GF-D8 (cell line): ENCODE measurements around the gene NOVA2.

Experiments
- DNase-seq: peaks from one replicate; lab custom pipeline; 2025; lab: John Stamatoyannopoulos, UW

Gene NOVA2

DNA sequence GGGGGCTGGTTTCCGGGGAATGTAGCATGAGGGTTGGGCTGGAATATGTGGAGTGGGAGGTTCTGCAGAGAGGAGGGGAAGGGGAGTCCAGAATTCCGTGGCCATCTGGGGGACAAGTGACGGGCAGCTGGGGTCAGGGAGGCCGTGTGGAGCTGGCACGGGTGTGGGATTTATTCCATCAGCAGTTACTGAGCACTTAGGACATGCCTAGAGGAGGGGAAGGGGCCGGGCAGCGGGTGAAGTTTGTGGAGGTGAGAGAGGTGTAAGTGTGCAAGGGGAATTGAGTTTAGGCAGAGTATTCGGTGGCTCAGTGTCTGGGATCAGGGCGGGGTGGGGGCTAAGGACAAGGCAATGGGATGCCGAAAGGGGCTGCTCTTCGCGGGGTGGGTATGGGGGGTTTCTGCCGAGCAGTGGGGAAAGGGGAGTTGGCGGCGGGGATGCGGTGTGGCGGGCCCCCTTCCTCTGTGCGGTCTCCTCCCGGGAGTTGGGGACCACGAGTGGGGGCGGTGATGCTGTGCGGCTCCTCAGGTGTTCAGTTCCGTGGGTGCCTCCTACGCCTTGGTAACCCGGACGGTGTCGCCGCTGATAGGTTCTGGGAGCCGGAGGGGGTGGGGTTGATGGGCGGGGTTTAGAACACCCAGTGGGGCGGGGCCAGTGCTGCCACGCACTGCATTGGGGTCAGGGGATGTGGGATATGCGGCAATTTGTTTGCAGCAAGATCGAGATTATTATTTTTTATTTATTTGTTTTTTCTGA, 27.0 kb upstream of the NOVA2 start:
- DNase-seq, result no peak

GRCh38 chr19:45999653-46000121, 26.0 kb upstream of the NOVA2 start:
- DNase-seq, result no peak

DNA sequence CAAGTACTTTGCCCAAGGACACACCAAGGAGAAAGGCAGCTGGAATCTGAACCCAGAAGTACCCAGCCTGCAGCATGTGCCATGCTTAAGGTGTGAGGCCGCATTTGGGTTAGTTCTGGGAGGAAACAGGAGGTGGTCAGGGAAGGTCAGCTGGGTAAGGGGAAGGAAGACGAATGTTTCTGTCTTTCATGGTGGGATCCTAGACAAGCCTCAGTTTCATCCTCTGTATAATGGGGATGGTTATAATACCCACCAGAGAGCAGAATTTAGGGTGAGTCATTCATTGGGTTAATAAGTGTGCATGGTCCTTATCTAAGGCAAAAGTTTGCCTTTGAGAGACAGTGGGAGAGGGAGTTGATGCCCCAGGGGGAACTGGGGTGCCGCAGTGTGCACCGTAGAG, 25.2 kb upstream of the NOVA2 start:
- DNase-seq, result no peak

- DNase-seq, result no peak
Observed at GRCh38 chr19:45996933-45997332, 23.3 kb upstream of the NOVA2 start.

DNA sequence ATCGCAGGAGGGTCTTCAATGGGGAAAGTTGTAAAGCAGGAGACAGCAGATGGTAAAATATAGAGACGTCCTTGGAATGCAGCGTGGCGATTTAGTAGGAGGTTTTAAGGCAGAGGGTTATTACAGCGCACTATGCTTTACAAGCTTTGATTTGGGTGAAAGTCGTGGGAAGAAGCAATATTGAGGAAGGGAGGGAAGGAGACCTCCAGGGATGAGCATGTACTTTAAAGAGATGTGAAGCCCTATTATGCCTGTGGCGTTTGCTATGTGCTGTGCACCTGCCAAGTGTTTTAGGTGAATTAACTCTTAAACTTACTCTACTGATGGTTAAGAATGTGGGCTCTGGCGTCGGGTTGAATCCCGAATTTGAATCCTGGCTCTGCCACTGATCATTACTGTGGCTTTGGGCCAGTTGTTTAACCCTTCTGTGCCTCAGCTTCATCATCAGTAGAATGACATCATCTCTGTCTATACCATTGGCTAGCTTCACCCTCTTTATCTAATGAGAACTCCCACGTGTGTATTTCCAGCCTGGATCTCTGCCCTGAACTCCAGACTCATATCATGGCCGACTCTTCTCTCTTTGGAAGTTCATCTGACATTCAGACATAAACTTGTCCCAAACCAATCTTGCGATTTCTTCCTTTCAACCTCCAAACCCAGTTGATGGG, 22.2 kb upstream of the NOVA2 start:
- DNase-seq, result no peak

DNA sequence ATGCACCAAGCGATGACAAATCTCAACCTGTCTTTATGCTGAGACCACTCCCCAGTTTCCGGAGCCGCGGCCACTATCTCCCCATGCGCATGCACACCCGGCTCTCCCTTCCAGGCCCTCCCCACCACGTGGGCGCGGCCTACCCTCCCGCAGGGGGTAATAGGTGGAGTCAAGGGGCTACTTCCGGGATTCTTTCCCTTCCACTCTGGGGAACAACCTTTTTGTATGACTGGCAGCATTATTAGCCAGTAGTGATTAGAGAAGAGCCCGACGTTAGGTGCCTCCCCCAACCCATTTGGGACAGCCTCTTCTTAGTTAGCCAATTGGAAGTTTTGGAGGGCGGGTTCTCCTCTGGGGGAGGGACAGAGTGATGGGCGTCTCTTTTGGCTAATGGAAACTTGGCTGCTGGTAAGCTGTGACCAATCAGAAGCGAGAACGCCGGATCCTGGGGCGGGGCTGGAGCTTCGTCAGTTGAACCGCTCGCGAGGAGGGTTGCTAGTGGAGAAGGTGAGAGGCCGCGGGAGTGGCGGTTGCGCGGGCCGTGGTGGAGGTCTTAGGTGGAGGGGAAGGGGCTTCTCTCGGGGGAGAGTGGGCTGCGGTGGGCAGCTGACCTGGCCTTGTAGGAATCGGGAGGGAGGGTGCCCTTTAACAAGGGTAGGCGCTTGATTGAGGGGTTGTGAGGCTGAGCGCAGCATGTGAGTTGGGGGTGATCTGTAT, 21.5 kb upstream of the NOVA2 start, which contains the start of gene CCDC61:
Gene CCDC61 (plus strand): TSS at position 470 of the 717 bp plus-strand sequence. CDS start 7,552 bp downstream, outside the sequence.
- DNase-seq, result peak; percentile 99

DNA sequence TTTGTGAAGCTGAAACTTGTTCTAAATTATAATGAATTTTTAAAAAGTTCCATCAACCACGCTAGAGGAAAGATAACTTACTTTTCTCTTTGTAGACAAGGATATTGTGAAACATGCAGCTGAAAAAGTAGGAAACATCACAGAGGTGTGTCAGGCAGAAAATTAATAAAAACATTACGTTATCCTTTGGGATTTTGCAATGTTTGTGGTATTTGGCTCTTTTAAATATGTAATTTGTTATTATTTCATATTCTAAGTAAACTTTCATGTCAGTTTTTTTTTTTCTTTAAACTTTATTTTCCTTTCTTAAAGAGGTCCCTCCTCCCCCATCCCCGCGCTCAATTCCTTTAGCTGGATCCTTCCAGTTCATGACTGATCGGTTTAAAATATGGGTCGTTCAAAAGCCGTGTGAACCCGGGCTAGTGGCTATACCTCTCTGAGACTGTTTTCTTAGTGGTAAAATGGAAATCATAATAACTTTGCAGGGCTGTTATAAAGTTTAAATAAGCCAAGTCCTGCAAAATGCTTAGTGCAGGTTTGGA, 20.9 kb upstream of the NOVA2 start:
- DNase-seq, result no peak

DNA sequence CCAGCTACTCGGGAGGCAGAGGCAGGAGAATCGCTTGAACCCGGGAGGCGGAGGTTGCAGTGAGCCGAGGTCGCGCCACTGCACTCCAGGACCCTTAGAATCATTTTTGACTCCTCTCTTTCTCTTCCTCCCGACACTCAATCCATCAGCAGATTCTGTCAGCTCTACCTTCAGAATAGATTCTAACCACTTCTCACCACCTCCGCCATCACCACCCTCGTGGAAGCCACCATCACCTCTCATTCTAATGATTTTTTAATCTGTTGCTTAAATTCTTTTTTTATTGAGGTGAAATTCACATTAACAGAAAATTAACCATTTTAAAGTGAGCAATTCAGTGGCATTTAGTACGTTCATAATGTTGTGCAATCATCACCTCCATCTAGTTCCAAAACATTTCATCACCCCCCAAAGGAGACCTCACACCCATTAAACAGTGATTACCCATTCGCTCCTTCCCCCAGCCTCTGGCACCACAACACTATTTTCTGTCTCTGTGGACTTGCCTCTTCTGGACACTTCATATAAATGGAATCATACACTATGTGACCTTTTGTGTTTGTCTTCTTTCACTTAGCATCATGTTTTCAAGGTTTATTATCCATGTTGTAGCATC, 16.6 kb upstream of the NOVA2 start:
- no peak for DNase-seq

DNA sequence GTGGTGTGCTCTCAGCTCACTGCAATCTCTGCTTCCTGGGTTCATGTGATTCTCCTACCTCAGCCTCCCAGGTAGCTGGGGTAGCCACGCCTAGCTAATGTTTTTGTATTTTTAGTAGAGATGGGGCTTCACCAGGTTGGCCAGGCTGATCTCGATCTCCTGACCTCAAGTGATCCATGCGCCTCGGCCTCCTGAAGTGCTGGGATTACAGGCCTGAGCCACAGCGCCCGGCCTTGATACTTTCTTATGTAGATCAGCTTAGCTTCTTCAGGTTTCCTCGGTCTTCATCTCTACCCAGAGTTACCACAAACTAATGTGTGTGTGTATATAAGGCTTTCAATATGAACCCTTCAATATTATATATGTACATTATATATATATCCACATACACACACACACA, 11.7 kb upstream of the NOVA2 start:
- no peak for DNase-seq

DNA sequence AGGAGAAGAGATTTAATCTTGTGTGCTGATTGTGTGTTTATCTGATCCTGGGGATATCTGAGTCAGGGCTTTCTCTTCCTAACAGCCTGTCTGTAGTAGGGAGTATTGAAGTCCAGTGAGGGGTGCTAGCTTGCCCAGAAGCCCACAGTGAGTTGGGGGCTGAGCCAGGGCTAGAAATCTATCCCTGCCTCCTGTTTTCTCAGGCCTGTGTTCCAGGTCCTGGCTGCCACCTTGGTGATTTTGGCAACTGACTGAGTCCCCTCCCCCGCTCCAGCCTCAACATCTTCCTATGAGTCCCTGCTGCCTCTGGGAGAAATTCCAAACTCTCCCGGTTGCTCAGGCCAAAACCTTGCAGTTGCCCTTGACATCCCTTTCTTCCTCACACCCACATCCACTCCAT, 7.7 kb upstream of the NOVA2 start:
- no peak for DNase-seq

DNA sequence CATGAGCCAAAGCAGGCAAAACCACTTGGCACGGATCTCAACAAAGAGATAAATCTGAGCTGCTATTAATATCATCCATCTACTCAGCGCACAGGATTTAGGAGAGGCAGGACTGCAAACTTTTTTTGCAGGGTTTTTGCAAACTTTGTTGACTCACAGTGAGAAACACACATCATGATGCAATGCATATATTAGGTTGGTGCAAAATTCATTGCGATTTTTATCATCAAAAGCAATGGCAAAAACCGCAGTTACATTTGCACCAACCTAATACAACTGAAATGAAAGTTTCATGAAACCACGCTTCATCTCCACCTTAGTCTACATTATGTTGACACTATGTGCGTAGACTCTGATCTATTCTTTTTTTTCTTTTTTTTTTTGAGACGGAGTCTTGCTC, 4.5 kb upstream of the NOVA2 start:
- no peak for DNase-seq

GRCh38 chr19:45976178-45976577, 2.5 kb upstream of the NOVA2 start:
- no peak for DNase-seq

- DNase-seq, result no peak
Observed at GRCh38 chr19:45975306-45976070, 1.8 kb upstream of the NOVA2 start.

DNA sequence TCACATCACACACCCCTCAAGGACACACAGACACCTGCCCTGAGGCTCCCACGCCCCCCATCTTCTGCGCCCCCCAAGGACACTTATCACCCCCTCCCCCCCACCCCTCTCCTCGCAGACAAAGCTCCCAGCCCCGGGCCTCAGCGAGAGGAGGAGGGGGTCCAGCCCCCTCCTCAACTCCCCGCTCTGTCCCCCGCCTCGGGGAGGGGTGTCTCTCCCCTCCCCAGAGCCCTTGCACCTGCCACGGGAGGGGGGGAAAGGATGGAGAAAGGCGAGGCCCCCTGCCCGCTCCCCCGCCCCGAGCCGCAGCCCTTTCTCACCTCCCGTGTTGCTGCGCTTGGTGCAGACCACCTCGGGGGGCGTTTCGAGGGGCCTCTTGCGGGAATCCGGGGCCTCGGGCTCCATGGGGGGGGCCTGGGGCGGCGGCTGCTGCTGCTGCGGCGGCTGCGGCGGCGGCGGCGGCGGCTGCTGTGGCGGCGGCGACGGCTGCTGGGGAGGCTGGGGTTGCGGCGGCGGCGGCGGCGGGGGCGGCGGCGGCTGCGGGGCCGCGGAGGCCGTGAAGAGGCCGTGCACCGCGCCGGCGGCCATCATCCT, 621 bp downstream of the NOVA2 start:
- no peak for DNase-seq

DNA sequence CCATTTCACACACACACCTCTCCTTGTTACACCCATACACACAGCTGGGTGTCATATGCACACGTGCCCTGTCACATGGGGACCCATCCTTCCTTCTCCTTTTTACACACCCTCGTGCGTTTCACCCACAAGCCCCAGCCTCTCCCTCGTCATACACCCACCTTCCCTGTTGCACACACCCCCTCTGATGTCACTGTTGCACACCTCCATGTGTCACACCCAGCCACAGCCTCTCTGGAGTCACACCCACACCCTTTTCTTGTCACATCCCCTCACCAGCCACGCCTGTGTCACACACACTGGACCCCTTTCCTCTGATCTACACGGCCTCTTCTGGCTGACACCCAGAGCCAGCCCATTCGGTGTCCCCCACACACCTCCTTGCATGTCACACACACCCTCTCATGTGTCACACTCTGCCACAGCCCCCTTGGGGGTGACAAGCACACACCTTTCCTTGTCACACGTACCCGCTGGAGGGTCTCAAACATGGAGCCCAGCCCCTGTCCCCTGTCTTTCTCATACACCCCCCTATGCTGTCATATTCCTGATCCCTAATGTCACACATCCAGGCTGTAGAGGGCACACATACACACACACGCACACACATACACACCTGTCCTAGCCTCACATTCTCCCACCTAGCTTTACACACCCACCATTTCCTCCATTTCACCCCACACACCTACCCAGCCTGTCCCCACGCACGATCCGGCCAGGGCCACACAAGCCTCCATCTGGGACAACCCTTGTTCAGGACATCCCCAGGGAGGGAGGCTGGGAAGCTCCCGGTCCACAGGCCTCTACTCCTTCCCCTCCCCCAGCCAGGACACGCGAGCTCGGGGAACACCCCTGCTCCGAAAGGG, 1.4 kb downstream of the NOVA2 start:
- DNase-seq, result no peak

DNA sequence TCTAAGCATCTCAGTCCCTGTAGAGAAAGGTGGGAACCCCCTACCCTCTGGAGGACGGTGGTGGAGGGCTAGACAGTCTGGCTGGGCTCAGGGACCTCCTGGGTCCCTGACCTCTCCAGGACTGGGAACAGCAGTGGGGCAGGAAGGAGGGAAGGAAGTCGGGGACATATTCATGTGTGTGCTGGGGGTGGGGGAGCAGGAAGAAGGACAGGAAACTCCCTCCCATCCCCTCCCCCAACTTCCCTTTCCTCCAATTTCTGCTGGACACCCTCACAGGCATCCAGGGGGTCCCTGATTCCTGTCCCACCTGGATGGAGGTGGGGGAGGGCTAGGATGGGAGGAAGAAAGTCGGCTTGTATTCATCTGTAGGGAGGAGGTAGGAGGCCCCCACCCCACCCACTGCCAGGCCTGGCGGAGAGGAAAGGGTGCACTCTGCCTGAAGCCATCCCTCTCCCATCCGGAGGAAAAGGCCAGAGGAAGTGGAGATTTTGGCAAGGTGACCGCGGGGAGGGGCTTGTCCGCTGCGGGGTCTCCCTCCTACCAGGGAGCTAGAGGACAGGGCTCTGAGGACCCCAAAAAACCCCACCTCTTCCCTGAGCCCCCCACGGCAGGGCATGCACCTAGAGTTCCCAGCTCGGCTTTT, 2.3 kb downstream of the NOVA2 start:
- DNase-seq, result no peak

DNA sequence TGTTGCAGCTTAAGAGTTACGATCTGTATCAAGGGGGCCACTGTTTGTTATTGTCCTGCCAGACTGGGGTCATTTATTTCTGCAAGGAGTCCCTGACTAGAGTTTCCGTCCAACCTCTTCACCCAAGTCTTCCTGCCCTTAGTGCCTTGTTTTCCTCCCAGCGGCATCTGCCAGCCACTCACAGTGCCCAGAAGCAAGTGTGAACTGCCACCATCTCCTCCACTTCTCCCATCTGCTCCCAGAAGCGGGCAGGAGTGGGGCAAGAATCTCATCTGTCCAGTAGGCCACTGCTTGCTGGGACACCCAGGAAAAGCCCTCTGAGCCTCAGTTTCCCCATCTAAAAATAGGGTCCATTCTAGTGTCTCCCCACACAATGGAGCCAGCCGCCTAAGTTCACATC, 4.0 kb downstream of the NOVA2 start:
- DNase-seq, result no peak

- DNase-seq, result no peak
Observed at GRCh38 chr19:45968626-45969025, 5.0 kb downstream of the NOVA2 start.

DNA sequence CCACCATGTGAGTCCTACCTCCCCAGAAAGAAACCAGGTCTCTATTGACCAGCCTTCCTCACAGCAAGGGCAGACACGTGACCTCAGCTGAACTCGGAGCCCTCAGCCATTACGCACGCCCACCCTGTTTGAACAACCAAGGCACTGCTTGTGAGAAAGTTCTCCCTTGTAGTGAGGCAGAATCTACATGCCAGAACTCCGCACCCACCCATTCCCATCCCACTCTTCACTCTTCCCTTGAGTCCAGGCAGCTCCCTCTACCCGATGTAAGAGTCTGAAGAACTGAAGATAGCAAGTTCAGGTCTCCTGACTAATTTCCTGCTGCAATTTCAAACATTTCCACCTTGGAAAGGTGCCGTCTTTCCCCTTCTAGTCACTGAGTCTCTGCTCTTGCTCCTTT, 6.4 kb downstream of the NOVA2 start:
- no peak for DNase-seq

DNA sequence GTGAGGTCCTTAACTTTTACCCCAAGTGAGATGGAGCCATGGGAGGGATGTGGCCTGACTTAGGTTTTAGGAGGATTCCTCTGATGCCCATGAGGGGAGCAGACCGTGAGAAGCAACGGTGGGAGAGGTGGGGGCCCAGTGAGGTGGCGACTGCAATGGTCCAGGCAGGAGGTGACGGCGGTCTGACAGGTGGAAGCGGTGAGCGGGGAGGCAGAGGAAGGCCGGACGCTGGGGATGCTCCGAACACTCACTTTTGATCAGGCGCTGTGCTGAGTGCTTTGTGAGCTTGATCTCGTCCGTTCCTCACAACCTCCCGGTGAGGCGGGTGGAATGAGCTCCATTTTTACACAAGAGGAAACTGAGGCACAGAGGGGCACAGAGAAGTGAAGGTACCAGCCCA, 11.6 kb downstream of the NOVA2 start:
- DNase-seq, result no peak
